Activated naive CD4-positive, alpha-beta T cell treated with anti-CD3 and anti-CD28 coated beads, Interleukin-2, amount 10 ng/mL, durations not matched to agents 7 days and 5 days (primary cell): ENCODE data around the gene TTC17.
"Not testable (repeated sequence)": the region's sequence is repeated elsewhere in the genome, so short reads cannot be mapped to it uniquely, and the experiment has no call there.

ENCODE experiments used
- CTCF ChIA-PET: fragments of 350-600 bp; sonication (Branson Sonifier 250); formaldehyde crosslinking; loops from one replicate; lab custom pipeline; 2021; ENCODE audit warnings: antibody characterized with exemption; lab: Charles Lee
- DNase-seq: peaks from one replicate; pipeline ENCODE4 v3.0.0-alpha.2; 2020
- H3K27ac Mint-ChIP-seq: one replicate; pipeline ENCODE4 v1.8.0; 2021; ENCODE audit warnings: mild to moderate bottlenecking, moderate library complexity, mixed read lengths
- H3K27me3 Mint-ChIP-seq: one replicate; pipeline ENCODE4 v1.8.0; 2021; ENCODE audit warnings: mild to moderate bottlenecking, mixed read lengths
- H3K36me3 Mint-ChIP-seq: one replicate; pipeline ENCODE4 v1.8.0; 2021; ENCODE audit warnings: mixed read lengths
- H3K4me1 Mint-ChIP-seq: one replicate; pipeline ENCODE4 v1.8.0; 2021; ENCODE audit warnings: mixed read lengths
- H3K4me3 Mint-ChIP-seq: one replicate; pipeline ENCODE4 v1.8.0; 2021; ENCODE audit warnings: mild to moderate bottlenecking, moderate library complexity, mixed read lengths
- H3K9me3 Mint-ChIP-seq: one replicate; pipeline ENCODE4 v1.8.0; 2021; ENCODE audit warnings: mixed read lengths

Gene TTC17

DNA sequence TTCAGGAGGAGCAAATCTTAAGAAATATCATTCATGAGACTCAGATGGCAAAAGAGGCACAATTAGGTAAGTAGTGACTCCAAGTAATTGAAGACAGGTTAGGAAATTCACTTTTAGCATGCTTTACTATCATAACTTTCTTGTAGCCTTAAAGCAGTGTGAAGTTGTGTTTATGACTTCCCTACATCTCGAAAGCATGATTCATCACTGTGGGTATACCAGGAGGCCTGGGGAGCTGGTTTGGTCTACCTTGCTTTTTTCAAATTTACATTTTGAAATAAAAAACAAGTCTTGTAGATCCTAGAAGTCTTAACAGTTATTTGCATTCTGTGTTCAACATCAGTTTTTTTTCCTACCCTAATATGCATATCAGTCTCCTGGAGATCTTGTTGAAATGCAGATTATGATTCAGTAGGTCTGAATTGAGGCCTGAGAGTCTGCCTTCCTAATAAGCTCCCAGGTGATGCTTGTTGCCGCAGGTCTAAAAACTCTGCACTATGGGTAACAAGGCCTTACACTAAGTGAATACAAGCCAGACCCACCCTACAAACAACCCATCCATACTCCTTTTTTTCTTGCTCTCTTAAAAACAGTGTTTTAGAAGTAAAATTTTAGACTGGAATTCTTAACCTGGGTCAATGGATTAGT is 41.4 kb downstream of the TTC17 start:
- Mint-ChIP-seq H3K4me1 (peaks cover 17% of the 10 kb centered on the region), H3K4me3 (no peak overlapping the region), H3K27ac (no peak overlapping the region), H3K27me3 (no peaks in the 10 kb centered on the region), H3K36me3 (peaks cover 68% of the 10 kb centered on the region), H3K9me3 (no peaks in the 10 kb centered on the region)
- CTCF ChIA-PET: no interaction called here
- DNase-seq: no peak

GRCh38 chr11:43401252-43401651 is 42.5 kb downstream of the TTC17 start:
- no peak for DNase-seq
- Mint-ChIP-seq H3K9me3 (no peaks in the 10 kb centered on the region), H3K4me1 (peaks cover 14% of the 10 kb centered on the region), H3K36me3 (peaks cover 71% of the 10 kb centered on the region), H3K4me3 (no peak overlapping the region), H3K27ac (no peak overlapping the region), H3K27me3 (no peaks in the 10 kb centered on the region)
- CTCF ChIA-PET: no interaction called here

GRCh38 chr11:43401811-43402210 is 43.1 kb downstream of the TTC17 start:
- Mint-ChIP-seq H3K36me3 (peaks cover 68% of the 10 kb centered on the region), H3K4me1 (peaks cover 14% of the 10 kb centered on the region)
- H3K27me3 Mint-ChIP-seq, H3K27ac Mint-ChIP-seq, H3K9me3 Mint-ChIP-seq, CTCF ChIA-PET, DNase-seq, H3K4me3 Mint-ChIP-seq: not testable (repeated sequence)

DNA sequence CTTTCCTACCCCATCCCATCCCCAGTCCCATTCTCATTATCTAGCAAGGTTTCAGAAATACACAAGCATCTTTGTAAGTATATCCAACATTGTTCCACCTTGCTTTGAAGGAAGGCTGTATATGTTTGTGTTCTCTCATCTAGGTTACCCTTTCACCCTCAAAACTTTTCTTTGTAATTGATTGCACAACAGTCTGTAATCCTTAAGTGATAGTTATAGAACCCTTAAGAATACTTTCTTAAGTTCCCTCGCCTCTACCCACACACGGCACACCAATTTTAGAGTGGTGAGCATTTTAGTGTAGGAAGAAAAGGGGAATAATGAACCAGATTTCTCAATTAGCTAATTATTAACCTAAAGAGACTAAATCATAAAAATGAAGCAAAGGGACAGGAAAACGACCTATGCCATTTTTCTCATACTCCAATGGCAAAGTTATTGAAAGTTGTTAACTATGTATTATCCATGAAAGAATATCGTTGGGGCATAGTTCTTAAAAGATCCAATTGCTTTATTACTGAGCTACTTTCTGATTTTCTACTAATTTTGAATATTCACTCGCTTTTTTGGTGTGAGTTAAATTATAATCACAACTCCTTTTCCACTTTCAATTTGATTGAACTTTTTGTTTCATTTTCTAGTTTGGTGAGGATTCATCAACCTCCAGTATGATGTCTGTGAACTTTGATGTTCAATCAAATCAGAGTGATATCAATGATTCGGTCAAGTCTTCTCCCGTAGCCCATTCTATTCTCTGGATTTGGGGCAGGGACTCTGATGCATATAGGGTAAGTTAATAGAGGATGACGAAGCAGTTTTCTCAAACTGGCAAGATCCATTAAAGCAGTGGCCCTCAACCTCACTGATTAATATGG is 44.9 kb downstream of the TTC17 start:
- H3K4me3 Mint-ChIP-seq: no peak overlapping the region
- H3K4me1 Mint-ChIP-seq: peaks cover 14% of the 10 kb centered on the region
- peak overlapping the region; percentile 73 for H3K27ac Mint-ChIP-seq
- no peak for DNase-seq
- H3K27me3 Mint-ChIP-seq: no peaks in the 10 kb centered on the region
- H3K9me3 Mint-ChIP-seq: no peaks in the 10 kb centered on the region
- CTCF ChIA-PET: interaction anchor here (1.1 to 1.3 kb wide), 2 partner anchors 12 to 44 kb away, joined by 3 read pairs; no protein-coding TSS in a partner anchor
- peaks cover 60% of the 10 kb centered on the region for H3K36me3 Mint-ChIP-seq

- no peak for DNase-seq
- no peak overlapping the region for H3K4me3 Mint-ChIP-seq
- H3K27me3 Mint-ChIP-seq: no peaks in the 10 kb centered on the region
- H3K4me1 Mint-ChIP-seq: peaks cover 14% of the 10 kb centered on the region
- CTCF ChIA-PET: interaction anchor here (1.3 kb wide), 1 partner anchor 11 kb away, joined by 3 read pairs; no protein-coding TSS in a partner anchor
- H3K27ac Mint-ChIP-seq: peak overlapping the region; percentile 73
- no peaks in the 10 kb centered on the region for H3K9me3 Mint-ChIP-seq
- peaks cover 61% of the 10 kb centered on the region for H3K36me3 Mint-ChIP-seq
Observed at GRCh38 chr11:43404406-43404805, 45.7 kb downstream of the TTC17 start.

GRCh38 chr11:43404836-43405479 is 46.2 kb downstream of the TTC17 start:
- CTCF ChIA-PET: interaction anchor here (1.3 kb wide), 1 partner anchor 10 kb away, joined by 3 read pairs; no protein-coding TSS in a partner anchor
- no peak for DNase-seq
- Mint-ChIP-seq H3K9me3 (no peaks in the 10 kb centered on the region), H3K4me3 (no peak overlapping the region), H3K4me1 (peaks cover 14% of the 10 kb centered on the region), H3K27ac (no peak overlapping the region), H3K27me3 (no peaks in the 10 kb centered on the region), H3K36me3 (peaks cover 62% of the 10 kb centered on the region)

DNA sequence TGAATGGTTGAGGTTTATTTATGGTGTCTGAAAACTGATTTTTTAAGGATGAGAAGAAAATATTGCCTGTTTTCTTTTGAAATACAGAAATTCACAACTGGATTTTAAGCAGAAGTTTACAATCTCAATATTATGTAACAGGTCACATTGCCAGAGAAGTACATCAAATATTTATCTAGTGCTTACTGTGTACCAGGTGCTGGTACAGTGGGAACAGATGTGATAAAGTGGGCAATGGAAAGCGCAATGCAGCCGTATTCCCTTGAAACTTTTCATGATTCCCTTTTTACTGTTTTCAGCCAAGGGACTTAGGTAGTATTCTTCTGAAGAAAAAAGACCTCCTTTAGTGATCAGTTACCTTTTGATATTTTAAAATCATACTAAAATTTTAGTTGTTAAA is 49.6 kb downstream of the TTC17 start:
- CTCF ChIA-PET: no interaction called here
- H3K4me3 Mint-ChIP-seq: no peak overlapping the region
- peaks cover 12% of the 10 kb centered on the region for H3K4me1 Mint-ChIP-seq
- peaks cover 52% of the 10 kb centered on the region for H3K36me3 Mint-ChIP-seq
- no peaks in the 10 kb centered on the region for H3K9me3 Mint-ChIP-seq
- no peaks in the 10 kb centered on the region for H3K27me3 Mint-ChIP-seq
- DNase-seq: no peak
- no peak overlapping the region for H3K27ac Mint-ChIP-seq

DNA sequence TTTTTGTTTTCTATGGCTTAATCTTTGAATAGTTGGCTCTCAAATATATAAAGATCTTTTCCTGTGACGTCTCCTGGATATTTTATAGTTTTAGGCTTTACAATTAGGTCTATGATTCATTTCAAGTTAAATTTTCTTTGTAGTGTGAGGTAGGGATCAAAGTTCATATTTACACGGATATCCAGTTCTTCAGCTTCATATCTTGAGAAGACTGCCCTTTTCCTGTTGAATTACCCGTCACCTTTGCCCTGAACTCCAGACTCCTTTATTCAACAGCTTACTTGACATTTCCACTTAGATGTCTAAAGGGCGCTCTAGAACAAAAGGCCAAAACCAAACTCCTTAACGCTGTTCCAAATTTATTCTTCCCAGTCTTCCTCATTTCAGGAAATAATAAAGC is 51.7 kb downstream of the TTC17 start:
- Mint-ChIP-seq H3K27ac (no peak overlapping the region), H3K27me3 (no peaks in the 10 kb centered on the region), H3K4me3 (no peak overlapping the region), H3K36me3 (peaks cover 48% of the 10 kb centered on the region), H3K9me3 (no peaks in the 10 kb centered on the region), H3K4me1 (no peaks in the 10 kb centered on the region)
- CTCF ChIA-PET: no interaction called here
- DNase-seq: no peak

- Mint-ChIP-seq H3K27ac (no peak overlapping the region), H3K4me3 (no peak overlapping the region), H3K4me1 (peaks cover 2% of the 10 kb centered on the region), H3K27me3 (no peaks in the 10 kb centered on the region), H3K36me3 (peaks cover 13% of the 10 kb centered on the region), H3K9me3 (no peaks in the 10 kb centered on the region)
- DNase-seq: no peak
- CTCF ChIA-PET: interaction anchor here (0.8 kb wide), 2 partner anchors 24 to 94 kb away, joined by 3 read pairs; no protein-coding TSS in a partner anchor
Observed at GRCh38 chr11:43418197-43418596, 59.5 kb downstream of the TTC17 start.

DNA sequence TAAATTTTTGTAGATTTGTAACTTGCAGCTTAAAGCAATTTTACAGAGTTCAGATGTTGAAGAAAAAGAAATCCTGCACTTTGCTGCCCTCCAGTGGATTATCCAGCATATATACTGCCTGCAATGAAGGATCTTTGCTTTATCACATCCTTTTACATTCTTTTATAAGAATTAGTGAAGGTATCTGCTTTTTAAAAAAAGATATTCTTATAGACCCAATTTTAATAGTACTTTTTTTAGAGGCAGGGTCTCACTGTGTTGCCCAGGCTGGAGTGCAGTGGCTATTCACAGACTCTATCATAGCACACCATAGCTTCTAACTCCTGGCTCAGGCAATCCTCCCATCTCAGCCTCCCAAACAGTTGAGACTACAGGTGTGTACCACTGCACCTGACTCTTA is 60.7 kb downstream of the TTC17 start:
- H3K27me3 Mint-ChIP-seq: no peaks in the 10 kb centered on the region
- DNase-seq: peak; percentile 55
- H3K27ac Mint-ChIP-seq: no peak overlapping the region
- CTCF ChIA-PET: interaction anchor here (0.6 to 1.7 kb wide), 13 partner anchors 8 to 432 kb away, joined by 3 to 9 read pairs (median 3); partner anchors contain the start of gene API5
- H3K4me1 Mint-ChIP-seq: peaks cover 2% of the 10 kb centered on the region
- H3K9me3 Mint-ChIP-seq: no peaks in the 10 kb centered on the region
- peaks cover 10% of the 10 kb centered on the region for H3K36me3 Mint-ChIP-seq
- H3K4me3 Mint-ChIP-seq: no peak overlapping the region

GRCh38 chr11:43427971-43428370 is 69.3 kb downstream of the TTC17 start:
- Mint-ChIP-seq H3K27ac (no peak overlapping the region), H3K36me3 (peaks cover 9% of the 10 kb centered on the region), H3K9me3 (peaks cover 2% of the 10 kb centered on the region), H3K27me3 (no peaks in the 10 kb centered on the region), H3K4me1 (no peaks in the 10 kb centered on the region), H3K4me3 (no peak overlapping the region)
- CTCF ChIA-PET: no interaction called here
- no peak for DNase-seq

DNA sequence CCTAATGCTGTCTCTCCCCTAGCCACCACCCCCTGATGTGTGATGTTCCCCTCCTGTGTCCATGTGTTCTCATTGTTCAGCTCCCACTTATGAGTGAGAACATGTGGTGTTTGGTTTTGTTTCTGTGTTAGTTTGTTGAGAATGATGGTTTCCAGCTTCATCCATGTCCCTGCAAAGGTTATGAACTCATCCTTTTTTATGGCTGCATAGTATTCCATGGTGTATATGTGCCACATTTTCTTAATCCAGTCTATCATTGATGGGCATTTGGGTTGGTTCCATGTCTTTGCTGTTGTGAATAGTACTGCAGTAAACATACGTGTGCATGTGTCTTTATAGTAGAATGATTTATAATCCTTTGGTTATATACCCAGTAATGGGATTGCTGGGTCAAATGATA is 72.2 kb downstream of the TTC17 start:
- H3K36me3 Mint-ChIP-seq: peaks cover 11% of the 10 kb centered on the region
- H3K4me1 Mint-ChIP-seq, H3K4me3 Mint-ChIP-seq, H3K9me3 Mint-ChIP-seq, DNase-seq, CTCF ChIA-PET, H3K27me3 Mint-ChIP-seq, H3K27ac Mint-ChIP-seq: not testable (repeated sequence)

- Mint-ChIP-seq H3K36me3 (peaks cover 25% of the 10 kb centered on the region), H3K4me3 (no peak overlapping the region), H3K9me3 (peaks cover 2% of the 10 kb centered on the region), H3K27ac (no peak overlapping the region), H3K4me1 (no peaks in the 10 kb centered on the region), H3K27me3 (no peaks in the 10 kb centered on the region)
- DNase-seq: no peak
- CTCF ChIA-PET: no interaction called here
Observed at GRCh38 chr11:43434893-43435292, 76.2 kb downstream of the TTC17 start.

DNA sequence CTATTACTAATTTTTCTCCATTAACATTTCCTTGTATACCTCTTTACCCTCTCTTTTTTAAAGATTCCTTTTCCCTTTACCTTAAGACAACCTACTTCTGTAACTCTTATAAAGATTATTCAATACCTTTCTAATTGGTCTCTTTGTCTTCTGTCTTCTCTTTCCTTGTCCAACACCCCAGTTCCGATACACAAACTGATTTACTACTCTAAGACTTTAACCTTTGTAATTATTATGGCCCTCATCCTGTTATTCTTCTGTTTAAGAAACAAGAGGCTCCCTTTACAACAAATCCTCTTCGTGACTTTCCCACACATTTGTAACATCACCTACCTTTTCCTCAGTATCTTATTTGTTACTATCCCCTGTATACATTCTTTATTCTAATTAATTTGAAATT is 81.8 kb downstream of the TTC17 start:
- Mint-ChIP-seq H3K27ac (no peak overlapping the region), H3K27me3 (no peaks in the 10 kb centered on the region)

More for the DNA sequence above, 81.8 kb downstream of the TTC17 start:
- no peaks in the 10 kb centered on the region for H3K9me3 Mint-ChIP-seq
- CTCF ChIA-PET: no interaction called here
- H3K4me1 Mint-ChIP-seq: no peaks in the 10 kb centered on the region
- peaks cover 44% of the 10 kb centered on the region for H3K36me3 Mint-ChIP-seq
- no peak overlapping the region for H3K4me3 Mint-ChIP-seq
- DNase-seq: no peak
